HAP-1 (cell line): ENCODE measurements around the gene GALNT5.

Experiments
- DNase-seq, 2 experiments: peaks; one replicate each; pipeline ENCODE4 v3.0.0-alpha.2; 2016 to 2020; ENCODE audit warnings: low spot score in 2 of 2
- H3K27me3 ChIP-seq: fragments of 250-450 bp; sonication (Bioruptor Pico); 2 replicates; pipeline ENCODE4 v1.5.1; 2020; ENCODE audit warnings: low read depth, mild to moderate bottlenecking, moderate library complexity
- H3K36me3 ChIP-seq: fragments of 250-450 bp; sonication (Bioruptor Pico); replicated peaks from 2 replicates; pipeline ENCODE4 v1.5.1; 2020; ENCODE audit warnings: mild to moderate bottlenecking
- H3K4me1 ChIP-seq: fragments of 250-450 bp; sonication (Bioruptor Pico); 2 replicates; pipeline ENCODE4 v1.5.1; 2020; ENCODE audit warnings: mild to moderate bottlenecking
- H3K4me3 ChIP-seq: fragments of 250-450 bp; sonication (Bioruptor Pico); 2 replicates; pipeline ENCODE4 v1.5.1; 2020; ENCODE audit warnings: mild to moderate bottlenecking, moderate library complexity
- H3K9me3 ChIP-seq: fragments of 250-450 bp; sonication (Bioruptor Pico); 2 replicates; pipeline ENCODE4 v1.5.1; 2020; ENCODE audit warnings: mild to moderate bottlenecking, moderate library complexity
- in situ Hi-C: fragments of 300-500 bp; cut with MboI; formaldehyde crosslinking; loops from 3 replicates; pipeline ENCODE4 v1.14.3; 2020; ENCODE audit warnings: low sequenced_read_pairs, inconsistent platforms, mixed read lengths

Gene GALNT5

DNA sequence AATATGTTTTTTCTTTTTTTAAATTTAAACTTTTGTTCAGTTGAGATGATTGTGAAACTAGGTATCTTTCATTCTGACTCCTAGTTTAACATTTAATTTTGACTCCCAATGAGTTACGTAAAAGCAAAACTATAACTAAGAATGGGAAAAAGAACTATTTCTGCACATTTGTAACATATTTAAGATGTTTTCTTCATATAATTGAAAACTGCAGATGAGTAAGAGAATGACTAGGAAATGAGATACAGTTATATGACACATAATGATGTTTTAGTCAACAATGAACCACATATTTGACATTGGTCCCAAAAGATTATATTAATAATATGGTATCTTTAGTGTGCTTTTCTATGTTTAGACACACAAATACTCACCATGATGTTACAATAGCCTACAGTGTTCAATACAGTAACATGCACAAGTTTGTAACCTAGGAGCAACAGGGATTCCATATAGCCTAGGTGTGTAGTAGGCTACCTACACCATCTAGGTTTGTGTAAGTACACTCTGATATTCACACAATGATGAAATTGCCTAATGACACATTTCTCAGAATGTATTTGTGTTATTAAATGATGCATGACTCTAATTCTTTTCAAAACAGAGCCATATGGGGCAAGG, 55.5 kb downstream of the GALNT5 start:
- Histone ChIP-seq H3K4me3 (no peak overlapping the region), H3K27me3 (no peaks in the 10 kb centered on the region), H3K9me3 (no peaks in the 10 kb centered on the region), H3K36me3 (no peaks in the 10 kb centered on the region), H3K4me1 (no peaks in the 10 kb centered on the region)
- no peak for DNase-seq
- in situ Hi-C loops: loop anchor here (25.0 kb wide), 1 partner anchor 699 kb away; no protein-coding TSS in a partner anchor

DNA sequence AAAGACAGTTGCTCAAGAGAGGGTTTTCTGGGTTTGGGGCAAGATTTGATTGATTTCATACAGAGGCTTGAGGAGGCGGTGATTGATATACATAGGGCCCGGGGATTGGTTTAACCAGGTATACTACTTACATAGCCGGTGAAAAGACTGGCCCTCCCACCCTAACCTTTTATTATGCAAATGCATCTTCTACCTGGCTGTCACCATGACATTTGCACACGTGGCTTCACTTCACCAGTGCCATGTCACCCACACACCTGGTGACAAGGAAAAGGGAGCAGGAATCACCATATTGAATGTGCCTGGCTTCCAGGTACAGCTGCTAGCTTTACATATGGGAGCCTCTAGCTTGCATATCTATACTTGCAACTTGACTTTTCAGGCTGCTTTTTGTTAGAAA, 58.4 kb downstream of the GALNT5 start:
- no peaks in the 10 kb centered on the region for H3K9me3 ChIP-seq
- no peak overlapping the region for H3K4me3 ChIP-seq
- no peaks in the 10 kb centered on the region for H3K27me3 ChIP-seq
- in situ Hi-C loops: loop anchor here (25.0 kb wide), 1 partner anchor 696 kb away; no protein-coding TSS in a partner anchor
- DNase-seq: no peak
- H3K36me3 ChIP-seq: no peaks in the 10 kb centered on the region
- peaks cover 17% of the 10 kb centered on the region for H3K4me1 ChIP-seq

DNA sequence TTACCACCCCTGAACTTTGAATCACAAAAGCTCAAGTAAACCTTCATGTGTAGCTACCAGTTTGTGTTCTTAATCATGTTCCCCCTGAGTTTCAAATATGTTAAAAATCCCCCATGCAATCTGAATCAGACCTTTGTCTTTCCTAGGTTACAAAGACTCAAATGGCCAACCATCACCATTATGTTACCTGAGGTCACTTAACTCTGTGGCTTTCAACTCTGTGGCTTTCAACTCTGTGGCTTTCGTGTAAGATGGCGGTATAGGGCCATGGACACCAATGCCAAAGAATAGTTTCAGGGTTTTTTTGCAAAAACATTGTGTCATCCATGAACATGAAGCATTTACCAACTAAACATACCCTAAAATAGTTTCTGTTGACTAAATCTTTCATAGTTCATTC, 61.4 kb downstream of the GALNT5 start:
- no peak for DNase-seq
- Histone ChIP-seq H3K4me1 (peaks cover 43% of the 10 kb centered on the region), H3K36me3 (no peaks in the 10 kb centered on the region), H3K27me3 (no peaks in the 10 kb centered on the region), H3K4me3 (no peak overlapping the region), H3K9me3 (no peaks in the 10 kb centered on the region)
- in situ Hi-C loops: loop anchor here (25.0 kb wide), 1 partner anchor 693 kb away; no protein-coding TSS in a partner anchor

DNA sequence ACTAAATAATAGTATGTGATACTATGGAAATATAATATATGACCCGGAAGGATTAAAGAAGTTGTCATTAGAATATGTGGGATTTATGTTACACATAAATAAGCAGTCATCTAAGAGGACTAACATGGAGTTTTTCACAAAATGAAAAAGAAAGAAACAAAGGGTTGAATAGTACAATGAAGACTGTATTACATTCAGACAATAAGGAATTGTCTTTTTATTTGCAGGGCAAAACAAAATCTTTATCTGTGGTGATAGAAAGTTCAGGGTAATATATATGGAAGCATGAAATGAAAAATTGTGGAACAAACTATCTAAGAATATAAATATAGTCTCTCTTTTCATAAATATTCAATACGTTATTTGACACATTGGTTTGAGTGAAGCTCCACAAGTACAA, 62.3 kb downstream of the GALNT5 start:
- peaks cover 49% of the 10 kb centered on the region for H3K4me1 ChIP-seq
- no peaks in the 10 kb centered on the region for H3K9me3 ChIP-seq
- no peaks in the 10 kb centered on the region for H3K36me3 ChIP-seq
- no peak for DNase-seq
- in situ Hi-C loops: loop anchor here (25.0 kb wide), 1 partner anchor 693 kb away; no protein-coding TSS in a partner anchor
- H3K27me3 ChIP-seq: no peaks in the 10 kb centered on the region
- H3K4me3 ChIP-seq: no peak overlapping the region

DNA sequence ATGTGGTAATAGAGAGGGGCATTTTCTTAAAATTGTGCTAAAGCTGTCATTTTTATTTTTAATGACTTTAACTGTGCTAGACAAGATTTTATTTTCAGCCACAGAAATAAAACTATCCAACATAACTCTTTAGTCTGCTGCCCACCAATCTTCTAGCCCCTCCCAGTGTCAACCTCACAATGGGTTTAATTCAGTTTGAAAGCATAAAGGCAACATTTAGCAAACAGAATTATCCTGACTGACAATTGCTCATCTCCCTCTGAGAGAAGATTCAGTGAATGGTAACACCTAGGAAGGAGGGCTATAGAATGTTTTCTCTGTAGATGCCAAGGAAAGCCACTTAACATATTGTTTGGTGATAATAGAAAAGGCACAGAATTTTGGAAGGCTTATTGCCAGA, 62.9 kb downstream of the GALNT5 start:
- Histone ChIP-seq H3K36me3 (no peaks in the 10 kb centered on the region), H3K27me3 (no peaks in the 10 kb centered on the region), H3K4me3 (no peak overlapping the region), H3K9me3 (no peaks in the 10 kb centered on the region), H3K4me1 (peaks cover 49% of the 10 kb centered on the region)
- DNase-seq: no peak
- in situ Hi-C loops: loop anchor here (25.0 kb wide), 1 partner anchor 692 kb away; no protein-coding TSS in a partner anchor

DNA sequence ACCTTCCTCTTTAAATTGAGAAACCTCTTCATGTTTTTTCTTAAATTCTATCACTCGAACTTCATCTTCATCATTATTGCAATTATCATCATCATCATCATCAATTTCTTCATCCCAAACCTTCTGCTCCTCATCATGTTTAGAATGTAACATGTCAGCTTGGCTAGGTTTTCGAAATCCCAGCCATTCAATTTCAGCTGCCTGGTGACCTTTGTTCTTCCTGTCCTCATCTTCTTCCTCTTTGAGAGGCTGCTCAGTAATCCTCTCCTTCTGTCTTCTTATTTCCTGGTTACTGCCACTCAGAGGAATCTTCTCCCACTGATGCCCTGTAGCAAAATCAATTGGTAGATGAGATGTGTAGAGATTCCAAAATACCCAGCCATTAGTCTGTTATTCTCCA, 64.0 kb downstream of the GALNT5 start:
- H3K27me3 ChIP-seq: no peaks in the 10 kb centered on the region
- no peaks in the 10 kb centered on the region for H3K9me3 ChIP-seq
- in situ Hi-C loops: loop anchor here (25.0 kb wide), 1 partner anchor 691 kb away; no protein-coding TSS in a partner anchor
- no peaks in the 10 kb centered on the region for H3K36me3 ChIP-seq
- no peak overlapping the region for H3K4me3 ChIP-seq
- DNase-seq: no peak
- H3K4me1 ChIP-seq: peaks cover 53% of the 10 kb centered on the region

DNA sequence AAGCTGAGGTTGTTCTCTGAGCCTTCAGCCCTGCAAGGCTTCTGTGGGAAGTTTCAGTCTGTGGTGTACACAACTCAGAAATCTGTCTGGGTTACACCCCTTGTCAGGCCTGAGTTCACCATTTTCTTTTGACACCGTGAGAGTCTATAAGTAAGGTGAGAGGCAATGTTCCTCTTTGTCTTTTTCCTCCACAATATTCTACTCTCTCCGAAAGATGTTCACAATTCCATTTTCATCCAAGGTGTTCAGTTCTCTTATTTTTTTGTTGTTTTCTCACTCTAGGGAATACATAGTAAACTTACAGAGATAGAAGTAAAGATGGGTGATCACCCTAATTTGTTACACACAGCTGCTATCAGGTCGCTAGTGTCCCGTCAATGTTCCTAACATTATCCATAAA, 64.9 kb downstream of the GALNT5 start:
- H3K4me3 ChIP-seq: no peak overlapping the region
- in situ Hi-C loops: loop anchor here (25.0 kb wide), 1 partner anchor 690 kb away; no protein-coding TSS in a partner anchor
- DNase-seq: no peak
- H3K4me1 ChIP-seq: peaks cover 63% of the 10 kb centered on the region
- no peaks in the 10 kb centered on the region for H3K9me3 ChIP-seq
- H3K36me3 ChIP-seq: no peaks in the 10 kb centered on the region
- H3K27me3 ChIP-seq: no peaks in the 10 kb centered on the region

DNA sequence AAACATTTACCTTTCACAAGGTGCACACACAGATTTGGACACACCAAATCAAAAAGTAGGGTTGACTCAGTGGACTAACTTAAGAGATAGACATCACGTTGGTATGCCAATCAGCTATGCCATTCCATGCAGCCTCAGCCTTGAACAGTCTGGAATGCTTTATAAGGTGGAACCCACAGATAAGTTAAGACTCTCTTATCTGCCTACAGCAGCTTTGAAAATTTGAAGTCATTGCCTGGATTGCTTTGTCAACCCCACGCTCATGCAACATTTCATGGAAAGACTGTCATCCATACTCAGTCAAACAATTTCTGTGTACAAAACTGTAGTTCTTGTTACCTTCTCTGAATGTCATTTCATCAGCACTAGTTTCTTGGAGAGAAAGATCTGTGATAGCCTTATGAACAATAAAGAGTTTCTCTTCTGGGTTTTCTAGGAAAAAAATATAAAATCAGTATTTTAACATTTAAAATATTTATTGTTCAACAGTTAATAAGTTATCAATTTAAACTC, 66.9 kb downstream of the GALNT5 start:
- Histone ChIP-seq H3K27me3 (no peaks in the 10 kb centered on the region), H3K4me1 (peaks cover 66% of the 10 kb centered on the region), H3K9me3 (no peaks in the 10 kb centered on the region), H3K4me3 (peak overlapping the region; percentile 33), H3K36me3 (no peaks in the 10 kb centered on the region)
- in situ Hi-C loops: loop anchor here (25.0 kb wide), 1 partner anchor 688 kb away; no protein-coding TSS in a partner anchor
- DNase-seq: no peak

DNA sequence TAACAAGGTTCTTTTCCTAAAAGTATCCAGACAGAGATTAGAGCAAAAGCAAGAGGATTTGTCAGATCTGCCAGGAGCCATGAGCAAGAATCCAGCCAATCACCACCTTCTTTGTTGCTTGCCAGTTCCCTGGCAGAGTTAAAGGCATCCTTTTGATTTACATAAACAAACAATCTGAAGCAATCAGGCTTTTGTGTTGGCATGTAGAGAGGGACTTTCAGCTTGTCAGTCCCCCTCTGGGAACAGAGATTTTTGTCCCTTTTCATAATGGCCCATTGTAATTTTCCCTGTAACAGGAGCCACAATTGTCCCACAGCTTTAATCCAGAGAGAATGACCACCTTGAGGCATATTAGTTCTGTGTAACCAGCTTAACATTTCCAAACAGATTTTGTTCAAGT, 68.3 kb downstream of the GALNT5 start, which contains the start of gene ERMN:
Gene ERMN (minus strand): TSS at position 39 of the 400 bp plus-strand sequence. CDS start 182 bp downstream, outside the sequence.
- Histone ChIP-seq H3K27me3 (no peaks in the 10 kb centered on the region), H3K36me3 (no peaks in the 10 kb centered on the region), H3K4me1 (peaks cover 52% of the 10 kb centered on the region), H3K4me3 (peak within 1 kb of the TSS; percentile 33), H3K9me3 (no peaks in the 10 kb centered on the region)
- peak; percentile 79 to 99 for DNase-seq
- in situ Hi-C loops: no loop called here

DNA sequence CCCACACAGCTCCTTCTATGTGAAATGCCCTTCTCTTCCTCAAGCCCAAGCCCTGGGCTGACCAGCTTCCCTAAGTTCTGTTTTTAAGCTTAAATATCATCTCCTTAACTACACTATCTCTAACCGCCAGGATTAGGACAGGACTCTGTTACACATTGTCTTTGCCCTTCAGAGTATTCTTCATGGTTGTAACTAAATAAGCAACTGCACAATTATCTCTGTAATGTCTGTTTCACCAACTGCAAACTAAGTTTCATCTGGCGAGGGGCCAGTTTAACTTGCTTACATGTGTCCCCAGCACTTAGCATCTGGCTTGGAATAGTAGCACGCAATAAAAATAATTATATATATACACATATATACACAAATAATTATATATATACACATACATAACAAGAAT, 69.2 kb downstream of the GALNT5 start:
- DNase-seq: peak; percentile 25 to 56
- no peaks in the 10 kb centered on the region for H3K36me3 ChIP-seq
- H3K4me3 ChIP-seq: peak overlapping the region; percentile 8; the same call in 1 of the 2 replicates
- H3K4me1 ChIP-seq: peaks cover 44% of the 10 kb centered on the region
- no peaks in the 10 kb centered on the region for H3K9me3 ChIP-seq
- in situ Hi-C loops: no loop called here
- no peaks in the 10 kb centered on the region for H3K27me3 ChIP-seq

DNA sequence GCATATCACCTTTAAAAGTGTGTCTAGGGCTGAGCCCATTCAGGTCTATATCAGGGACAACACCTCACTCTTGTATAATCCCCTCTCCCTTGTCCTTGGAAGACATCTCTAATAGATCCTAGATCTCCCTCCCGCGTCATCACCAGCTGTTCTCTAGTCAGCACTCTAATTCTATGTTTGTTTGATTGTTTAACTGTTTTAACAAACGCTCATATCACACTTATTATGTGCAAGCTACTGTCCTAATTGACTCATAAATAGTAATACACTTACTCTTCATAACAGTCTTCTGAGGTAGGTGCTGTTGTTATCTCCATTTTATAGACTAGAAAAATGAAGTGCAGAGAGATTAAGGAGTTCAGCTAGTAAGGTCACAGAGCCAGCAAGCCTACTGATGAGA, 69.7 kb downstream of the GALNT5 start:
- Histone ChIP-seq H3K27me3 (no peaks in the 10 kb centered on the region), H3K9me3 (no peaks in the 10 kb centered on the region), H3K4me1 (peaks cover 39% of the 10 kb centered on the region), H3K4me3 (no peak overlapping the region), H3K36me3 (no peaks in the 10 kb centered on the region)
- in situ Hi-C loops: no loop called here
- peak in 1 of 2 experiments; percentile 15 for DNase-seq

DNA sequence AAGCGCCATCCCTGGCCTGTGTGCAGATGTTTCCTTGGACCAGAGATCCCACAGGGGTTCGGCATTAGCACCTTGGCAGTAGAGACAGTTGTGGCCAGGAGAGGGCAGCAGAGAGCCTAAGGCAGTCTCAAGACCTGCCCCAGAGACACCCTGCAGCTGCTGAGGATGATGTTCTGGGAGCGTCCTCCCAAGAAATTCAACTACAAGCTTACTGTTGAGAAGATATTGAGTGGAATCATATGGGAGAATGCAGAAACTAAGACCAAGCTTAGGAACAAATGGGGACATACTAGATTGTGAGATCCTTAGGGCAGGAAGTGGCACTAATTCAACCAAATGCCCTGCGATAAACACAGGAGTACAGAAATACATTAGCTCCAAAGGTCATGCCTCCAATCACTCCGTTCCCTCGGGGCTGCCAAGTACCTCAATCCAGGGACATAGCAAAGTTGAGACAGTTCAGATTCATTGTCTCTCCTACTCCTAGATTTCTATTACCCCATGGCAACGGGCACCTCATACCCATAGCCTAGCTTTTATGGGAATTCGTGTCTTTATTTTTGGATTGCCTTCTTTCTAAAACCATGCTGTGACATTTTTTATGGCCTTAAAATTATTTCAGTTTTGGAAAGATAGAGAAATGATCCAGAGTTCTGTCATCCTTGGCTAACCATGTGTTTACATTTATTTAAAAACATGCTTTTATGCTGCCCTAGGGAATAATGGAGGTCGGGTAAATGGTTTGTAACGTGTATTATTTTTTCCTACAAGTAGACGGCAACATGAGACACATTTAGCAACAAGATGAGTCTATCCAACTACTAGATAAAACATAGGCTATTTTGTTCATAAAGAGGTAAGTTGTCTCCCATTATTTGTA, 70.4 kb downstream of the GALNT5 start:
- DNase-seq: peak; percentile 72 to 95
- Histone ChIP-seq H3K9me3 (no peaks in the 10 kb centered on the region), H3K4me1 (peaks cover 33% of the 10 kb centered on the region), H3K4me3 (no peak overlapping the region), H3K27me3 (no peaks in the 10 kb centered on the region), H3K36me3 (no peaks in the 10 kb centered on the region)
- in situ Hi-C loops: no loop called here

DNA sequence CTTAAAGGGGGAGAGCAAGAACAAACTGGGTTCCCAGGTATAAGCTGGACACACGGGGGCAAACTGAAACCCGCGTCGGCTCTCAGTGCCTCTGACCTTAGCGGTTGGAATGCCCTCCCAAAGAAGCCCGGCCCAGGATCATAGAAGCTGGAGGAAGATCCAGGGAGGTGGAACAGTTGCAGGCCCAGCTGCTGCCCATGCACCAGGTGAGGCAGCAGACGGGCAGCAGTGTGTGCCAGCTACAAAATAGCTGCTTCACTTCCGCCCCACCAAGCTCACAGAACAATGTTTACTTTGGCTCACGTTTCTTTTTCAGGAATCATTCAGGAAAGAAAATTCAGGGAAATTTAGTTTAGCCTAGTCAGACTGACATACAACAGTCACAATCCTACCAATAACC, 72.0 kb downstream of the GALNT5 start:
- Histone ChIP-seq H3K9me3 (no peaks in the 10 kb centered on the region), H3K4me1 (peaks cover 26% of the 10 kb centered on the region), H3K27me3 (no peaks in the 10 kb centered on the region), H3K4me3 (no peak overlapping the region), H3K36me3 (no peaks in the 10 kb centered on the region)
- no peak for DNase-seq
- in situ Hi-C loops: no loop called here
